Urinary bladder (tissue), 4 donors: ENCODE data around the gene UBE2G2. TPM values are rescaled to one million over a fixed set of nuclear protein-coding genes. Genes with fewer than 3 reads are reported as not detected.

Experiments
- DNase-seq: peaks from one replicate; pipeline ENCODE4 v3.0.0-alpha.2; 2015; ENCODE audit errors: extremely low spot score
- H3K27ac ChIP-seq: one replicate; pipeline ENCODE4 v1.5.1; 2013; ENCODE audit warnings: low read depth, mild to moderate bottlenecking, moderate library complexity
- H3K36me3 ChIP-seq: one replicate; pipeline ENCODE4 v1.6.1; 2013; ENCODE audit warnings: mild to moderate bottlenecking, moderate library complexity; ENCODE audit not compliant: insufficient read depth
- H3K4me1 ChIP-seq: one replicate; pipeline ENCODE4 v1.6.1; 2013; ENCODE audit warnings: mild to moderate bottlenecking, moderate library complexity; ENCODE audit not compliant: insufficient read depth
- H3K4me3 ChIP-seq: one replicate; pipeline ENCODE4 v1.5.1; 2013; ENCODE audit warnings: low read depth, low read length
- WGBS: extraction: QIAGEN DNeasy Blood & Tissue Kit; methylation state at CpG from one replicate; pipeline ENCODE4 v1.1.7; 2013; 5-methylcytosine and 5-hydroxymethylcytosine counted together
- polyA plus RNA-seq: library from polyadenylated mRNA; stranded (reverse); fragments of 200-250 nt; gene quantifications from one replicate; pipeline ENCODE4 v1.2.3, GENCODE V29; 2013
- total RNA-seq: library from RNA; depleted of rRNA; stranded (reverse); fragments of >200 nt; gene quantifications from one replicate; pipeline ENCODE4 v1.2.3, GENCODE V29; 2014
- donor health status: healthy with polysubstance abuse.
- donor health status: healthy.

The UBE2G2 gene
- total and polyA plus RNA-seq, 2 donors: 65.4 to 75.9 TPM

- DNase-seq: no peak
- Histone ChIP-seq H3K4me3 (peak overlapping the region; percentile 64), H3K27ac (no peak overlapping the region), H3K36me3 (no peaks in the 10 kb centered on the region), H3K4me1 (peaks cover 2% of the 10 kb centered on the region)
- 56% methylated on average over 57 of the region's 57 CpGs for WGBS
Observed at GRCh38 chr21:44816761-44817505, 15.3 kb upstream of the UBE2G2 start.

GRCh38 chr21:44815852-44816628 lies 14.4 kb upstream of the UBE2G2 start:
- H3K4me1 ChIP-seq: peaks cover 2% of the 10 kb centered on the region
- H3K36me3 ChIP-seq: no peaks in the 10 kb centered on the region
- 72% methylated on average over 10 of the region's 10 CpGs for WGBS
- DNase-seq: no peak
- H3K4me3 ChIP-seq: no peak overlapping the region
- no peak overlapping the region for H3K27ac ChIP-seq

GRCh38 chr21:44815225-44815624 lies 13.6 kb upstream of the UBE2G2 start:
- DNase-seq: no peak
- 88% methylated on average over 8 of the region's 8 CpGs for WGBS
- peaks cover 2% of the 10 kb centered on the region for H3K4me1 ChIP-seq

GRCh38 chr21:44814498-44815023 lies 12.9 kb upstream of the UBE2G2 start:
- WGBS: 85% methylated on average over 11 of the region's 11 CpGs
- Histone ChIP-seq H3K4me1 (peaks cover 2% of the 10 kb centered on the region), H3K4me3 (no peak overlapping the region), H3K27ac (no peak overlapping the region), H3K36me3 (no peaks in the 10 kb centered on the region)
- DNase-seq: no peak

More at GRCh38 chr21:44815225-44815624, 13.6 kb upstream of the UBE2G2 start:
- no peak overlapping the region for H3K4me3 ChIP-seq
- no peaks in the 10 kb centered on the region for H3K36me3 ChIP-seq
- H3K27ac ChIP-seq: no peak overlapping the region

- Histone ChIP-seq H3K4me1 (peaks cover 2% of the 10 kb centered on the region), H3K36me3 (no peaks in the 10 kb centered on the region), H3K27ac (no peak overlapping the region), H3K4me3 (no peak overlapping the region)
- WGBS: 93% methylated on average over 18 of the region's 18 CpGs
- no peak for DNase-seq
Observed at GRCh38 chr21:44813727-44814126, 12.1 kb upstream of the UBE2G2 start.

GRCh38 chr21:44813149-44813548 lies 11.5 kb upstream of the UBE2G2 start:
- H3K4me3 ChIP-seq: no peak overlapping the region
- no peaks in the 10 kb centered on the region for H3K36me3 ChIP-seq
- WGBS: 91% methylated on average over 10 of the region's 10 CpGs

GRCh38 chr21:44812640-44813039 lies 11.0 kb upstream of the UBE2G2 start:
- peaks cover 2% of the 10 kb centered on the region for H3K4me1 ChIP-seq
- no peak overlapping the region for H3K4me3 ChIP-seq
- peaks cover 1% of the 10 kb centered on the region for H3K36me3 ChIP-seq
- no peak overlapping the region for H3K27ac ChIP-seq
- WGBS: 88% methylated on average over 14 of the region's 14 CpGs
- DNase-seq: no peak

More at GRCh38 chr21:44813149-44813548, 11.5 kb upstream of the UBE2G2 start:
- peaks cover 2% of the 10 kb centered on the region for H3K4me1 ChIP-seq
- DNase-seq: no peak
- H3K27ac ChIP-seq: no peak overlapping the region

- peaks cover 2% of the 10 kb centered on the region for H3K36me3 ChIP-seq
Observed at GRCh38 chr21:44810779-44811178, 9.2 kb upstream of the UBE2G2 start.

GRCh38 chr21:44805859-44806258 lies 4.2 kb upstream of the UBE2G2 start:
- WGBS: 87% methylated on average over 4 of the region's 4 CpGs
- no peak overlapping the region for H3K27ac ChIP-seq

More at GRCh38 chr21:44810779-44811178, 9.2 kb upstream of the UBE2G2 start:
- no peak for DNase-seq
- H3K27ac ChIP-seq: no peak overlapping the region
- no peaks in the 10 kb centered on the region for H3K4me1 ChIP-seq
- no peak overlapping the region for H3K4me3 ChIP-seq
- WGBS: 85% methylated on average over 6 of the region's 6 CpGs

GRCh38 chr21:44805226-44805625 lies 3.6 kb upstream of the UBE2G2 start:
- Histone ChIP-seq H3K4me3 (no peak overlapping the region), H3K27ac (no peak overlapping the region), H3K4me1 (peaks cover 2% of the 10 kb centered on the region), H3K36me3 (peaks cover 2% of the 10 kb centered on the region)
- 79% methylated on average over 4 of the region's 4 CpGs for WGBS
- no peak for DNase-seq

More at GRCh38 chr21:44805859-44806258, 4.2 kb upstream of the UBE2G2 start:
- Histone ChIP-seq H3K4me1 (peaks cover under 1% of the 10 kb centered on the region), H3K36me3 (peaks cover 2% of the 10 kb centered on the region), H3K4me3 (no peak overlapping the region)
- no peak for DNase-seq

- DNase-seq: no peak
- H3K27ac ChIP-seq: no peak overlapping the region
- H3K4me1 ChIP-seq: peaks cover 2% of the 10 kb centered on the region
- H3K36me3 ChIP-seq: peaks cover 2% of the 10 kb centered on the region
- no peak overlapping the region for H3K4me3 ChIP-seq
- WGBS: 77% methylated on average over 6 of the region's 6 CpGs
Observed at GRCh38 chr21:44804762-44805161, 3.1 kb upstream of the UBE2G2 start.

- DNase-seq: no peak
- no peak overlapping the region for H3K27ac ChIP-seq
- H3K4me1 ChIP-seq: peaks cover 2% of the 10 kb centered on the region
- peaks cover 2% of the 10 kb centered on the region for H3K36me3 ChIP-seq
- 55% methylated on average over 3 of the region's 3 CpGs for WGBS
- H3K4me3 ChIP-seq: no peak overlapping the region
Observed at GRCh38 chr21:44803651-44804050, 2.0 kb upstream of the UBE2G2 start.

- H3K4me1 ChIP-seq: peaks cover 2% of the 10 kb centered on the region
- DNase-seq: no peak
- H3K4me3 ChIP-seq: peak overlapping the region; percentile 74
- no peak overlapping the region for H3K27ac ChIP-seq
- peaks cover under 1% of the 10 kb centered on the region for H3K36me3 ChIP-seq
- WGBS: 18% methylated on average over 32 of the region's 32 CpGs
Observed at GRCh38 chr21:44802396-44803153, 955 bp upstream of the UBE2G2 start.
